Gastrocnemius medialis (tissue), 4 donors: ENCODE results near the gene ONECUT2.

ENCODE experiments used
- POLR2A ChIP-seq, 2 donors: fragments of 450-650 bp; IDR thresholded peaks; one replicate each; pipeline ENCODE4 v1.6.1; 2017; ENCODE audit warnings: antibody characterized with exemption in 2 of 2, mild to moderate bottlenecking in 2 of 2, moderate library complexity in 2 of 2
- TF ChIP-seq, protein P1 (sequence below), 5 experiments: fragments of 450-650 bp in 3 of 5; fragments of 200-600 bp in 2 of 5; sonication (generic) in 2 of 5; IDR thresholded peaks in 4 of 5; conservative IDR thresholded peaks in 1 of 5; 1 replicate in 4 of 5; 2 replicates in 1 of 5; pipeline ENCODE4 v1.5.1; 2016 to 2019; ENCODE audit warnings: antibody characterized with exemption in 5 of 5, mild to moderate bottlenecking in 3 of 5, moderate library complexity in 3 of 5

DNA sequence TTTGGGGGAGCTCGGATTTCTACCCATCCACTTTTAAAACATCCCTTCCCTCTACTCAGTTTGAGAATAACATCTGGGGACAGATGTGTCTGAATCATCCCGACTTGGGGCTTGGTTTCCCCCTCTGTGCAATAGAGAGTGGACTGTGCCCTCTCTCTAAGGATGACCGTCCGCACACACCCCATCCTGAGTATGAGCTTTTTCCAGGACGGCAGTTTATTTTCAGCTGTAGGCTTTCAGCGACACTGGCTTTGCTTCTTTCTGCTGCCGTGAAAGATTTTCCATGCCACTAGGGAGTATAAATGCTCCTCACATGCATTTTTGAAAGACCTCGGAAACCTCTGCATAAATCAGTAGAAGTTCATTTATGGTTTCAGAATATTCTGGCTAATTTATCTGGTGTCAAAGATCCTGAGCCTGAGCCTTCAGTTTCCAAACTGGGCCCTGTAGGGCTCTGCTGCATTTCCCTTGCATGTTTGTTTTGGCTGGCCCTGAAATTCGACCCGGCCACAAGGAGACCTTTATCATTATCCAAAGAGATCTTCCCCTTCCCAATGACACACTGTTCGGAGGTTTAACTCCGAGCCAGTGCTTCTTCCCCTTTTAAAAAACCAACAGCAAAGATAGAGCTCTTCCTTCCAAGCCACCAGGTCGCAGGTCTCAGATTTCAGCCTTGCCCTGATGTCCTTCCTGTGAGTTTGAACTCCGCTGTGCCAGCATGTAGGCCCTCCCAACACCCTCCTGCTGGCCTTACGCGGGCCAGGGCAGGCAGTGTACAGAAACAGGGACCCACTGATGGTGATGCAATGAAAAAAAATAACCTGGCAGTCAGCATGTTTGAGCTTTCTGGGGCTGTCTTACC is 98.1 kb downstream of the ONECUT2 start:
- TF ChIP-seq, protein P1, sequence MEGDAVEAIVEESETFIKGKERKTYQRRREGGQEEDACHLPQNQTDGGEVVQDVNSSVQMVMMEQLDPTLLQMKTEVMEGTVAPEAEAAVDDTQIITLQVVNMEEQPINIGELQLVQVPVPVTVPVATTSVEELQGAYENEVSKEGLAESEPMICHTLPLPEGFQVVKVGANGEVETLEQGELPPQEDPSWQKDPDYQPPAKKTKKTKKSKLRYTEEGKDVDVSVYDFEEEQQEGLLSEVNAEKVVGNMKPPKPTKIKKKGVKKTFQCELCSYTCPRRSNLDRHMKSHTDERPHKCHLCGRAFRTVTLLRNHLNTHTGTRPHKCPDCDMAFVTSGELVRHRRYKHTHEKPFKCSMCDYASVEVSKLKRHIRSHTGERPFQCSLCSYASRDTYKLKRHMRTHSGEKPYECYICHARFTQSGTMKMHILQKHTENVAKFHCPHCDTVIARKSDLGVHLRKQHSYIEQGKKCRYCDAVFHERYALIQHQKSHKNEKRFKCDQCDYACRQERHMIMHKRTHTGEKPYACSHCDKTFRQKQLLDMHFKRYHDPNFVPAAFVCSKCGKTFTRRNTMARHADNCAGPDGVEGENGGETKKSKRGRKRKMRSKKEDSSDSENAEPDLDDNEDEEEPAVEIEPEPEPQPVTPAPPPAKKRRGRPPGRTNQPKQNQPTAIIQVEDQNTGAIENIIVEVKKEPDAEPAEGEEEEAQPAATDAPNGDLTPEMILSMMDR (IDR thresholded peaks at IDR 0.05 in 4 of 5, conservative IDR thresholded peaks at IDR 0.05 in 1 of 5), result no peak
- TF ChIP-seq POLR2A (IDR thresholded peaks at IDR 0.05), result no peak
